ENCODE measurements around the gene KLHL26.

GRCh38 chr19:18650468-18651041 lies 13.7 kb downstream of the KLHL26 start:
- no peak for TF ChIP-seq EZH2 (IDR thresholded peaks at IDR 0.05; ENCODE audit: insufficient read depth, poor library complexity, severe bottlenecking)
- no peak for TF ChIP-seq EZH2phosphoT487 (IDR thresholded peaks at IDR 0.05; ENCODE audit: insufficient read depth, low read depth)

Measured in GM23248 (cell line).